SW 1271 (cell line): ENCODE measurements around the gene FJX1.
"Not testable (repeated sequence)": the region's sequence is repeated elsewhere in the genome, so short reads cannot be mapped to it uniquely, and the experiment has no call there.

Experiments used
- DNase-seq, 2 experiments: peaks; one replicate each; lab custom pipeline; 2025; lab: John Stamatoyannopoulos, UW

FJX1 gene

DNA sequence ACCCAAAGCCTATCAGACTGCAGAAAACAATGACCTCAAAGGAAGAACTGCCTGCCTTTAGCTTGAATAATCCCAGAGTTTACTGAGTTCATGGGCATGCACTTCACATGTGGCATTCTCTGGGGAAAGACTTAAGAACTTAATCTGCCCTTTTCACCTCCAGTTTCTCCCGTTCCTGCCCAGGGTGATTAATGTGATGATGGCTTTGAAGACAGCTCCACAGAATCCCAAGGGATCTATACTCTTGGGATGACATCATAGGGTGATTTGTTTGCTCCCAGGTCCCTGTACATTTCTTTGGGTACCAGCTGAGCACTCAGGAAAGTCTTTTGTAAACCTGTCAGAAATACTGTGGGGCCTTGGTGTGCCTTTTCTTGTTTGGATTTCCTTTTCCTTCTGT lies 14.0 kb downstream of the FJX1 start:
- DNase-seq: no peak

DNA sequence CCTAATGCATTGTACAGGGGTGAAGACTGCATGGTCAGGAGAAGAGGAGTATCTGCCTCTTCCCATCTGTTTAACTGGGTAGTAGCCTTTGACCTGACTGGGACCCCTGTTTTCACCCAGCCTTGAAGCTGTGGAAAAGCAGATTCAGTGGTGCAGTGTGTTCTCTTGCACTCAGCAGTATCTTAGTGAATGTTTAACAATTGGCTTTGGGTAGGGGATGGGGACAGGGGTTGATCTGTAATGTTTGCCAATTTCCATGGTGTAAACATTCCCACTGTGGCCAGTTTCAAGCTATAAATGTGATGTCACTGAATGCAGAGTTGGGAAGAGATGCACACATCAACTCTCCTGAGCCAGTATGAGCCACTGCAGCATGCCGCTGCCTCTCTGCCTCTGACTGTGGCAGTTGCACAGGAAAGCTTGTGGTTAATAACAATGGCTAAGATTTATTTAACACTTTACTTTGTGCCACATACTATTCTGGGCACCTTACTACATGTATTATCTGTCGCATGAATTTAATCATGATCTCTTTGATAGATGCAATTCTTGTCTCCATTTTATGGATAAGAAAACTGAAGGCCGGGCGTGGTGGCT lies 15.7 kb downstream of the FJX1 start:
- DNase-seq: no peak

DNA sequence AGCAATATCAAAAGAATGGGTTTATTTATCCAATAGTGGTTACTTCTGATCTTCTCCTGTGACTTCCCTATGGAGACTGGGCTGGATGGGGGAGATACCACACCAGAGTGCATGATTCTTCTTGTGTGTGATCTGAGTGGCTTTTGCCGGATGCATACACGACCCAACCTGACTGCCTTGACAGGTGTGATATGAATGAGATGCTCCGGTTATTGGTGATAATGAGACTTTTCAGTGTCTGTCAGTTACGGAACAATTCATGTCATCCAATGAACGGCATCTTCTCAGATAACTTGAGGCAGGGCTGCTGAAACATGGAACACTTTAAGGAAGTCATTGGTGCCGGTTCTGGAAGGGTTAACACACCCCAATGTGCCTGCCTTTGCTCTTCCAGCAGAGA lies 17.7 kb downstream of the FJX1 start:
- no peak for DNase-seq

DNA sequence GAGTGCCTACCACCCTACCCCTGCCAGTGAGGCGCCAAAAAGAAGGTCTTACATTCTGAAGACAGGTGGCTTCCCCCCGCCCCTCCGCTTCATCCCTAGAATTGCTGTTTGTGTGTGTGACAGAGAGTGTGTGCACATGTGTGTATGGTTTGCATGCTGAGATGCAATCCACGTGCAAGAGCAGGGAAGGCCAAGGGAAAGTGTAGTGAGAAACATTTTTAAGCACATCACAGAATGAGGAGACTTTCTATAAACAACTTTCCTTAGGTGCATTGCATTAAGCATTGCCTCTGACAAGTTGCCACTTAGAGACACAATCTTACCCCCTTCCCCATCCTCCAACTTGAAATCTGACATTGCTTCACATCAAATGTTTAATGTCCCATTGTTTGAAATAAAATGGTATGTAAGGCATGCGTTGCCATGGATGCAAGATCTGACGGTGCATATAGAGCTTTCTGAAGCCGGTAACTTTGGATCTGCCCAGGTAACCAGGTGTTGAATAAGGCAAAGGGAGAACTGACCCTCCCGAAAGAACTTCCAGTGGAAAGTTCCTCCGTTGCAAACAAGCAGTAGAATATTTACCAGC lies 21.4 kb downstream of the FJX1 start:
- DNase-seq: no peak

DNA sequence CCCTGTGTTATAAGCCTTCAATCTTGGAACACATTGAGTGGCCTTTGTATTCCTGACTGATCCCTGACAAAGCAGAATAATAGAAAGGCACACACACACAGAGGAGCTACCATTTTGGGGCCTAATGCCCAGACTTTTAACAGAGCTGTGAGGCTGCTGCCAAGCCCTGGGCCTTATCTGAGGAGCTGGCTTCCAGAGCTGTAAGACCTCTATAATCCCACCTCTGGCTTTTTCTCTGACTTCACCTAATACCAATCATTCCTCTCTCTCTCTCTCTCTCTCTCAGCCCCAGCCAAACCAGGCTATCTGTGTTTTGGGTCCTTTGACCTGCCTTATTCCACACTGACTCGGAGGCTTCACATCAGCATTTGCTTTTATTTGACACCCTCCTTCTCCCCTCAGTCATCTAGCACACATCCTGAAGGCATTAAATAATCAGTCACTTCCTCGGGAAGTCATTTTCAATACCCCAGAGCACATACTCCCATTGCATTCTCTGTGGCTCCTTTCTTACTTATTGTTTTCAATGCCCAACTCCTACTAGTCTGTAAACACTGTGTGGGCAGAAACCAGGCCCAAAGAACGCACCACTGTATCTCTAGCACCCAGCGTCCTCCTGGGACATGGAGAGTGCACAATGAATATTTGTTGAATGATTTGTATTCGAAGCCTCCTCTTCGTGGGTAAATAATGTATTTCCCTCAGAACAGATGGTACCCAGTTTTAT lies 23.1 kb downstream of the FJX1 start:
- no peak for DNase-seq

DNA sequence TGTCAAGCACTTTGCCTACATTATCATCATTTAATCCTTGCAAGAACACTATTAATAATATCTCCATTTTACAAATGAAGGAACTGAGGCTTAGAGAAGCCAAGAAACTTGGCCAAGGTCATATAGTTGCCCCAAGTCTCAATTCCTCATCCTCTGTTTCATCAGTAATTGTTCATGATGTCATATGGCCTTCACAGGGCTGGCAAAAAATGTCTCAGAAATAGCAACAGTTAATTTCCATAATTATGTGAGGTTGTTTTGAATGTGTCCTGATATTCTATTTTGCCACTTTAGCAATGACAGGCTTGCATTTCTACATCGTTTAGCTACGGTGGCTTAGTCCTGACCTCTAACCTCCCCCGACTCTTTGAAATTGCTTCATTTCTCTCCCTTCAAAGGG lies 23.7 kb downstream of the FJX1 start:
- DNase-seq: no peak

DNA sequence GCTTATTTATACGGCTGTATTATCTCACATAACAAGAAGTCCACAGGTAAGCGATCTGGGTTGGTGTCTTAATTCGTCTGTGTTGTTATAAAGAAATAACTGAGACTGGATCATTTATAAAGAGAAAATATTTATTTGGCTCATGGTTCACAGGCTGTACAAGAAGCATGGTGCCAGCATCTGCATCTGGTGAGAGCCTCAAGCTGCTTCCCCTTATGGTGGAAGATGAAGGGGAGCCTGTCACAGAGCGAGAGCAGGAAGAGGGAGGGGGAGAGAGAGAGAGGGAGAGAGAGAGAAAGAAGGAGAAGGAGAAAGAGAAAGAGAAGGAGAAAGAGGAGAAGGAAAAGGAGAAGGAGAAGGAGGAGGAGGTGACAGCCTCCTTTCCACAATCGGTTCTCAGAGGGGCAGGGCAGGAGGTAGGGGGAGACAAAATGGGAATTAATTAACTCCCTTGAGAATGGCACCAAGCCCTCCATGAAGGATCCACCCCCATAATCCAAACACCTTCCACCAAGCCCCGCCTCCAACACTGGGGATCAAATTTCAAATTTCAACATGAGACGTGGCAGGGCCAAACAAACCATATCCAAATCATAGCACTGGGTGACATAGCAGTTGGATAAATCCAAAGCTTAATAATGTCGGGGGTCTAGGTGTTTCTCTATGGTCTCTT lies 29.3 kb downstream of the FJX1 start:
- no peak for DNase-seq

DNA sequence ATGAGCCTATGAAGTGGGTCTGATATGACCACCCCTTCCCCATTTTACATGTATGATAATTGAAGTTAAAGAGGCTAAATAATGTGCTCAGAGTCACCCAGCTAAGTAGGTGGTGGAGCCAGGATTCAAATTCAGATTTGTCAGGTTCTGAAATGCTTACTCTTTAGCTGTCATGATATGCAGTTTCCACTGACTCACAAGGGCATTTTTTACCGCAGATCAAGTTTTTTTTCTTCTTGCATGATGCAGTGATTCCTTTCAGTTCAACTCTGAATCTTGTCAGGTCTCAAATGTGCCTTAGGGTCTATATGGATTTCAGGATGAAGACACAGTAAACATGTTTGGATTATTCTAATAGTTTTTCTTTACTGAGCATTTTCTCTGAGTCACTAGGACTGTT lies 31.7 kb downstream of the FJX1 start:
- no peak for DNase-seq

DNA sequence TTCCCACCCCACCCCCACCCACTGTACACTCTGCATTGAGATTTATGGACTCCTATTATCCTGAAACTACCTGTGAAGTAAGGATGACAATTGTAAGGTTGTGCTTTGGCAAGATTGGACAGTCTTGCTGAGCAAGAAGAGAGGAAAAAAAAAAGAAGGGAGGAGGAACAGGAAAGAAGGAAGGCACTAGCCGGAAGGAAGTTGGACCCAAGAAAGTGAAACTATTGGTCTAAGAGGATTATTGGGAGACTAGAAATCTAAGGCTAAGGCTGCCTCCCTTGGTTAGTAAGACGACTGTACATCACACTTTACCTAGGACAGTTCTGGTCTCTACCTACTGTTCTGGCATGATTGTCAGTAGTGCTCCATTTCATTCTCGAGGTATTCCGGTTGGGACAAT lies 32.2 kb downstream of the FJX1 start:
- no peak for DNase-seq

DNA sequence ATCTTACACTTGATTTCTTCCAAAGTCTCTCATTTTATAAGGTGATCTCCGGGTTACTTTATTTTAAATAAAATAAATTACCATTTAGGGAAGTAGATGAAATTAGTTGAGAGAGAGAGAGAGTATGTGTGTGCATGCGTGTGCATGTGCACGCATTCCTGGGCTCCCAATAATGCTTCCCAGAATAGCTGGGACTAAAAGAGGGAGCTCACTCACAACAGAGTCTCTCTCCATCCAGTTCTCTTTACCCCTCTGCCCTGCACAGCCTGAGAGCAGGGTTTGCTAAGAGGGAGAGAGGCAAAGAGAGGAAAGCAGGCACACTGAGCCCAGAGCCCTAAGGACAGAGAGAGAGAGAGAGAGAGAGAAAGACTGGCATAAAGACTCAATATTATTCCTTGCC lies 33.0 kb downstream of the FJX1 start:
- DNase-seq: no peak

DNA sequence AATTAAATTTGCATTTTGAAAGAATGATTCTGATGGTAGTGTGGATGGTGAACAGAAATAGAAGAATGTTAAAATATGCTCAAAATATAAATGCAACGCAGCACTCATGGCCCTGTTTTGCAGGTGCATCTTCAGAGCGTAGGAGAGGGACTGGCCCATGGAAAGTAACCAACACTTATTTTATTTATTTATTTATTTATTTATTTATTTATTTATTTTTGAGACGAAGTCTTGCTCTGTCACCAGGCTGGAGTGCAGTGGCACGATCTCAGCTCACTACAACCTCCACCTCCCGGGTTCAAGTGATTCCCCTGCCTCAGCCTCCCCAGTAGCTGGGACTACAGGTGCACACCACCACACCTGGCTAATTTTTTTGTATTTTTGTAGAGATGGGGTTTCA lies 34.5 kb downstream of the FJX1 start:
- not testable (repeated sequence) for DNase-seq

DNA sequence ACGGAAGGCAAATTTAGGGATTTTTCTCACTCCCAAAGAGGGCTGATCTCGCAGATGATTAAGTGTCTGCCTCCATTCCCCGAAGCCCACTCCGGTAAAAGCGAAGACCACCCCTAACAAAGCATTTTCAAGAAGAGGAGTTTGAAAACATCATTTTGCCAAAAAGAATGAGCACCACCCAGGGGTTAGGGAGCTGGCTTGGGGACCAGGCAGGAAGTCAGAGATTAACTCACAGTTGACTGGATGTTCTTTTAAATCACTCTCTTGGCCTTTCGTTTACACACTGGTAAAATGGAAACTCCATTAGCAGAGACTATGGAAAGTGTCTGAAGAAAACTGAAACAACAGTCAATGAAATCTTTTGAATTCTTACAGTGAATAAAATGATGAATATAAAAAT lies 36.5 kb downstream of the FJX1 start:
- DNase-seq: no peak

DNA sequence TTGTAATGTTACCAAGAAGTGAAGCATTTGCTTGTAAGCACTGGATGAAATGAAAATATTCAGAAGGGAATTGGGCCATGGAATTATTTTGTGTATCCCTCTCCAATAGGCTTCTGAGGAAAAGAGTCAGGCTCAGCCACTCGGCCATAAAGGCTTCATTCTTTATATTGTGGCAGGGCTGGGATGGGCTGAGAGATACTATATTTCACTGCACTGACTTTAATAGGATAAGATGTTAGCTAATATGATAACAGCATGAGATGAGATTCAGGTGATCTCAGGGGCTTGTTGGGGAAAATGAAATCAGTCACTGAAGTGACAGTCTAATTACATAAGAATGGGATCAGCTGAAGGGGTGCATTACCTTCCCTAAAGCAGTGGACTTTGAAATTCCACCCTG lies 37.0 kb downstream of the FJX1 start:
- no peak for DNase-seq

DNA sequence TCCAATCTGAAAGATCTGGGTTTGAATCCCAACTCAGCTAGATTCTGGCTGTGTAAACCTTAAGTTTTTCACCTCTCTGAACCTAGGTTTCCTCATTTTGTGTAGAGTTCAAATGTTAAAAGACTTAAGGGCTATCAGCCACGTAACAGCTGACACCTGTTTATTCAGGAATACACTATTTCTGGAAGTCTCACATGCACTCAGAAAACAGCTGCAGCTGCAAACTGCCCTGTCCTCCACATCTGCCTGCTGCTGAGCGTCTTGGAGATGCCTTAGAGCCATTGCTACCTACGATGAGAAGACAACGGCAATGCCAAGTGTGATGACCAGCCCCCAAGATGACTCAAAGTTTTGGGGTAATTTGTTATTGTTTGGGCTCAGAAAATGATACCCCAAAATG lies 37.6 kb downstream of the FJX1 start:
- DNase-seq: no peak

DNA sequence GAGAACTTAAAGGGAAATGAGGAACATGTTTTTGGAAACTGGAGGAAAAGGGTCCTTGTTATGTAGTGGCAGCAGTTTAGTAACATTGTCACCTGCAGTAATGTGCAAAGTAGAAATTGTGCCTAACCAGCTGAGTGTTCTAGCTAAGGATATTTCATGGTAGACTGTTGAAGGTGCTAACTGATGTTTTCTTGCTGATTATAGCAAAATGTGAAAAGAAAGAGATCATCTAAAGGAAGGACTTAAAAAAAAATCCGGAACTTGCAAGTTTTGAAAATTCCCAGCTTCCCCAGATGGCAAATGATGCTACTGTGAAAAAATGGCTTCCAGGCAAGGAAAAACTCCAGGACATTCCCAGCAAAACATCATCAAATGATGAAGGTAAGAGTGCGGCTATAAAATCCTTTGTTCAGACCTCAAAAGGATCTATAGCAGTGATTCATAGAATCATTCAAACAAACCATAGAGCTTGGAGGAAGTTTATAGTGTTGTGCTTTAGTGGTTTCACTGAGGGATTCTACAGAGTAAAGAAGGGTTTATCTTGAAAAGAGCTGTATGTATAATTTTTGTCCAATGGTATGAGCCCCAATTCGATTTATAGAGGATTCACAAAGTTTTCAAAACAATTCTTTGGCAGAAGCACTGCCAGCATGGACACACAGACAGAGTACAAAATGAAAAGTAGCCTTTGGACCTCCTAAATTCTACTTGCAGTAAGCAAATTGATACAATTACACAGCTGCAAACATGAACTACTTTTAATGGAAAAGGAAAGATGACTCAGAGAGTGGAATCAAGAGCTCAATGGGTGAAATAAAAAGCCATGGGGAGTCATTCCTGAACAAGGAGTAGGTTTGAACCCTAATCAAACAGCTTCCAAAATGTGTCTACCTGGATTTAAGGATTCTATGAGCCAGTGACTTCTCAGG lies 40.0 kb downstream of the FJX1 start:
- no peak for DNase-seq

DNA sequence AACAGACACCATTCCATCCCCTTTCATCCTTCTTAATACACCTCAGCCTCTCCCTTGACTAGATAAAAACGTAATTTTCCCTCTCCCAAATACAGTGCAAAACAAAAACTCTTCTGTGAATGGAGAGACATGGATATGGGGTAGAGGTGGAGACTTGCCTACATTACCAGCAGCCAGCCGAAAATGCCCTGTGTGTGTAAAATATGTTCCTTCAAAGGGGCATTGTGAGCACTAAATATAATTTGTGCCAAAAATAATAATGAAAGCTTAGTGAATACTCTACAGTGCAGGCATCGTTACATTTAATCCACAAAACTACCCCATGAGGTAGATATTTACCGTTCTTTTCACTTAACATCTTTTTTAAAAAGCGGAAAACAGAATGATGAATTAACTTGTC lies 43.3 kb downstream of the FJX1 start:
- DNase-seq: no peak

DNA sequence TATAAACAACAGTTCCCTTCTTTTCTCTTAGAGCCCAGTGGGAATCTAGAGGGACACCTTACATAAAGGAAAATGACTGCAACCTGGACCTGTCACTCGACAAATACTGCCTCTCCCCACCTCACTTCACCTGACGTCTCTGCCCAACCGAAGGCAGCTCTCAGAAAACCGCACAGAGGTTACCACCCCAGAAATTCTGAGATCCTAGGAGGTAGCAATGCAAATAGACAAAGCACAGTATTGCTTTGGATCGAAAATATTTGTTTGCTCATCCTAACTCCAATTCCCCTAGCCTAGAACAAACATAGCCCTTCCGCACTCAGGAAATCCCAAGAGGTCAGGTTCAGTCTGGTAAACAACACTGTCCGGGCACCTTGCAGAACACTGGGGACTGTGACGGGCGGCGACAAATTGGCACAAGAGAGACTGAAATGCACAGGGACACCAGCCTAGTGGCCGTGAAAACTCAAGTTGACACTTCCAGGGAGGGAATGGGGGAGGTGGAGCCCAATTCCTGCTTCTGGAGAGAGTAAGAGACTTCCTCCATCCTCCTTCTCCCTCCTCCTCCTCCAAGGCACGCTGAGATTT lies 43.9 kb downstream of the FJX1 start:
- DNase-seq: no peak

DNA sequence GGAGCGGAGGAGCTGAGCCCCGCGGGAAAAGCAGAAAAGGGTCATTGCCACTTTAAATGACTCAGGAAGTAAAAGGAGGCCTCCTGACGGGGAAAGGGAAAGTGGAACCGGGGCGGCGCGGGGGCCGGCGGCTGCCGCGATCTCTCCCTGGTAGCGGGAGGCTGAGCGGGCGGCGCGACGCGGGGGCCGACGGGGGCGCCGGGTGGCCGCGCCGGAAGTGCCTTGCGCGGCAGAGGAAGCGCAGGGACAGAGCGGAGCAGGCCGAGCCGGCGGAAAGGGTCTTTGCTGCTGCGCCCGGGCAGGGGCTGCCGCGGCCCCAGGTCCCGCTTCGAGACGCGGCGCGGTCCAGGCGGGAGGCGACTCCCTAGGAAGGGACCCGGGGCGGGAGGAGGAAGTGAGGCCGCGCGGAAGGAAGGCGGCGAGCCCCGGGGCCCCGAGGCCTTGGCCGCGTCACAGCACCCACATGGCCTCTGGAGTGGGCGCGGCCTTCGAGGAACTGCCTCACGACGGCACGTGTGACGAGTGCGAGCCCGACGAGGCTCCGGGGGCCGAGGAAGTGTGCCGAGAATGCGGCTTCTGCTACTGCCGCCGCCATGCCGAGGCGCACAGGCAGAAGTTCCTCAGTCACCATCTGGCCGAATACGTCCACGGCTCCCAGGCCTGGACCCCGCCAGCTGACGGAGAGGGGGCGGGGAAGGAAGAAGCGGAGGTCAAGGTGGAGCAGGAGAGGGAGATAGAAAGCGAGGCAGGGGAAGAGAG lies 44.6 kb downstream of the FJX1 start, which contains the start of gene TRIM44:
TSS of gene TRIM44 (plus strand) at position 127 of the 759 bp plus-strand sequence. CDS start at position 464, 337 bp downstream.
- DNase-seq: peak; percentile 80

DNA sequence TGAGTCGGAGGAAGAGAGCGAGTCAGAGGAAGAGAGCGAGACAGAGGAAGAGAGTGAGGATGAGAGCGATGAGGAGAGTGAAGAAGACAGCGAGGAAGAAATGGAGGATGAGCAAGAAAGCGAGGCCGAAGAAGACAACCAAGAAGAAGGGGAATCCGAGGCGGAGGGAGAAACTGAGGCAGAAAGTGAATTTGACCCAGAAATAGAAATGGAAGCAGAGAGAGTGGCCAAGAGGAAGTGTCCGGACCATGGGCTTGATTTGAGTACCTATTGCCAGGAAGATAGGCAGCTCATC lies 45.1 kb downstream of the FJX1 start:
- no peak for DNase-seq

DNA sequence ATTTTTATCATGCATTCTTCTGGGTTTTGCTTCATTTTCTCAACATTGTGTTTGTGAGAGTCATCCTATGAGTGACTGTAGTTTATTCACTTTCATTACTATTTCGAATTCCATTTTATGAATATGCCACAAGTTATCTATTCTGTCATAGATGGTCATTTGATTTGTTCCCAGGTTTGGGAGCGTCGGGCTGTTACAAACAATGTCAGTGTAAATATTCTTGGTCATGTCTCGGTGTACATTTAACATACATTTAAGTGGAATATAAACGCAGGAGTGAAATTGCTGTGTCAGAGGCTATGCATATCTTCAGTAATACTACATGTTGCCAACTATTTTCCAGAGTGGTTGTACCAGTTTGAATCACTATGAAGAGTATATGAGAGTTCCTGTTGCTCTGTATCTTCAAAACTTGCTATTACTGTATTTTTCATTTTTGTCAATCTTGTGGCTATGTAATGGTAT lies 46.7 kb downstream of the FJX1 start:
- no peak for DNase-seq

DNA sequence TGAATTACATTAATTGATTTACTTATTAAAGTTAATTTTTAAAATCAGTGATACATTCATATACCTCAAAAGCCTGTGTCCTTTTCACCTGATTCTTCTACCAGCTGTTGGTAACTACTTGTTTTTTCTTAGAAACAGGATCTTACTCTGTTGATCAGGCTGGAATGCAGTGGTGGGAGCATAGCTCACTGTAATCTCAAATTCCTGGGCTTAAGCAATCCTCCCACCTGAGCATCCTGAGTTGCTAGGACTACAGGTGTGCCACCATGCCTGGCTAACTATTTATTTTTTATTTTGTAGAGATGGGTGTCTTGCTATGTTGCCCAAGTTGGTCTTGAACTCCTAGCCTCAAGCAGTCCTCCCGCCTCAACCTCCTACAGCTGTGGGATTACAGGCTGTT lies 49.0 kb downstream of the FJX1 start:
- DNase-seq: no peak
